Trophoblast cell (in vitro differentiated cells and primary cell): ENCODE results near the gene NAALAD2.
"Not testable (repeated sequence)": the region's sequence is repeated elsewhere in the genome, so short reads cannot be mapped to it uniquely, and the experiment has no call there.

Source experiments
- DNase-seq, 2 donors: peaks; one replicate each; pipeline ENCODE4 v3.0.0-alpha.2; 2016
- H2AFZ ChIP-seq: 2 replicates; pipeline ENCODE4 v1.6.1; 2013; ENCODE audit warnings: low read length, moderate library complexity, mild to moderate bottlenecking; ENCODE audit not compliant: insufficient read depth, poor library complexity
- H2AK5ac ChIP-seq: 2 replicates; pipeline ENCODE4 v1.6.1; 2013; ENCODE audit warnings: mild to moderate bottlenecking, low read length
- H2BK120ac ChIP-seq: 2 replicates; pipeline ENCODE4 v1.6.1; 2013; ENCODE audit warnings: low read length, mild to moderate bottlenecking, moderate library complexity; ENCODE audit not compliant: insufficient read depth, poor library complexity
- H2BK12ac ChIP-seq: 2 replicates; pipeline ENCODE4 v1.6.1; 2013; ENCODE audit warnings: mild to moderate bottlenecking, low read length, moderate library complexity
- H2BK5ac ChIP-seq: 2 replicates; pipeline ENCODE4 v1.6.1; 2013; ENCODE audit warnings: low read length, low read depth, moderate library complexity, mild to moderate bottlenecking; ENCODE audit not compliant: poor library complexity
- H3K14ac ChIP-seq: 2 replicates; pipeline ENCODE4 v1.6.1; 2013; ENCODE audit warnings: mild to moderate bottlenecking, low read length
- H3K18ac ChIP-seq: 2 replicates; pipeline ENCODE4 v1.6.1; 2013; ENCODE audit warnings: mild to moderate bottlenecking, low read length
- H3K23ac ChIP-seq: 2 replicates; pipeline ENCODE4 v1.6.1; 2013; ENCODE audit warnings: low read length
- H3K27ac ChIP-seq: 2 replicates; pipeline ENCODE4 v1.5.1; 2013; ENCODE audit warnings: low read depth, mild to moderate bottlenecking, inconsistent platforms, low read length, moderate library complexity
- H3K27me3 ChIP-seq: 2 replicates; pipeline ENCODE4 v1.6.1; 2013; ENCODE audit warnings: inconsistent platforms, mild to moderate bottlenecking, low read length, moderate library complexity; ENCODE audit not compliant: insufficient read depth
- H3K36me3 ChIP-seq, 2 experiments: 1 replicate in 1 of 2; 2 replicates in 1 of 2; pipeline ENCODE4 v1.6.1; 2013; ENCODE audit warnings: low read length in 2 of 2, mild to moderate bottlenecking in 2 of 2, moderate library complexity in 1 of 2; ENCODE audit not compliant: insufficient read depth in 2 of 2, control insufficient read depth in 1 of 2
- H3K4ac ChIP-seq: 2 replicates; pipeline ENCODE4 v1.6.1; 2013; ENCODE audit warnings: low read depth, mild to moderate bottlenecking, low read length, moderate library complexity
- H3K4me1 ChIP-seq, 2 experiments: 1 replicate in 1 of 2; 2 replicates in 1 of 2; pipeline ENCODE4 v1.6.1; 2013; ENCODE audit warnings: low read length in 2 of 2, mild to moderate bottlenecking in 2 of 2, moderate library complexity in 1 of 2; ENCODE audit not compliant: insufficient read depth in 2 of 2, control insufficient read depth in 1 of 2
- H3K4me2 ChIP-seq: 2 replicates; pipeline ENCODE4 v1.6.1; 2013; ENCODE audit warnings: inconsistent platforms, mild to moderate bottlenecking, low read length, moderate library complexity
- H3K4me3 ChIP-seq: 2 replicates; pipeline ENCODE4 v1.5.1; 2013; ENCODE audit warnings: mild to moderate bottlenecking, low read depth, low read length, inconsistent platforms
- H3K79me1 ChIP-seq: one replicate; pipeline ENCODE4 v1.6.1; 2013; ENCODE audit warnings: low read length
- H3K79me2 ChIP-seq: 2 replicates; pipeline ENCODE4 v1.6.1; 2013; ENCODE audit warnings: low read length, mild to moderate bottlenecking; ENCODE audit not compliant: control insufficient read depth, insufficient read depth, poor library complexity
- H3K9ac ChIP-seq: 2 replicates; pipeline ENCODE4 v1.6.1; 2013; ENCODE audit warnings: mild to moderate bottlenecking, low read length
- H3K9me3 ChIP-seq: 2 replicates; pipeline ENCODE4 v1.6.1; 2013; ENCODE audit warnings: low read depth, mild to moderate bottlenecking, control low read depth, inconsistent platforms, low read length; ENCODE audit not compliant: insufficient read depth
- H4K12ac ChIP-seq: 2 replicates; pipeline ENCODE4 v1.6.1; 2013; ENCODE audit warnings: low read depth, mild to moderate bottlenecking, low read length, moderate library complexity
- H4K8ac ChIP-seq: 2 replicates; pipeline ENCODE4 v1.6.1; 2013; ENCODE audit warnings: low read depth, mild to moderate bottlenecking, low read length, moderate library complexity
- H4K91ac ChIP-seq: one replicate; pipeline ENCODE4 v1.6.1; 2013; ENCODE audit warnings: low read depth, mild to moderate bottlenecking, low read length, moderate library complexity
- WGBS: extraction: QIAGEN DNeasy Blood & Tissue Kit; methylation state at CpG from one replicate; pipeline ENCODE4 v1.1.7; 2013; ENCODE audit warnings: missing lambda C conversion rate; ENCODE audit not compliant: insufficient read length, insufficient coverage; ENCODE audit errors: extremely low coverage; 5-methylcytosine and 5-hydroxymethylcytosine counted together

Gene NAALAD2

DNA sequence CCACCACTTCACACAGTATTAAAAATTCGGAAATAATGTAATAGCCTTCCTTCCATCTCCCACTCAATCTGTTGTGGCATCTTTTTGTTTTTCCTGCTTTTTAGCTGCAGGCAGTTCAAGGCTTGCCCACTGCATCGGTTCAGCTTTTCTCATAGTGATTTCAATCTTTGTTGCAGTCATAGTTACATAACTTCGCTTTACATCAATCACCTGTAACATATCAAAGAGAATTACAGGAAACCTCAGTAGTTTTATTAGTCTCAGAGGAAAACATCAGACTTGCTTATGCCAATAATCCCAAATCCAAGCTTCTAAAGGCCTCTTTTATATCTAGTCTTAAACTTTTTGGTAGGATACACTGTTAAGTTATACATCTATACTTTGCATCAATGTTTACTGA, 67.9 kb downstream of the NAALAD2 start:
- H3K9ac ChIP-seq: no peak overlapping the region
- peaks cover 2 to 4% of the 10 kb centered on the region in 2 experiments for H3K36me3 ChIP-seq
- no peak overlapping the region for H3K23ac ChIP-seq
- no peak overlapping the region for H4K8ac ChIP-seq
- H3K27ac ChIP-seq: no peak overlapping the region
- no peak overlapping the region for H2BK5ac ChIP-seq
- no peak for DNase-seq
- WGBS: no CpG with 5 or more reads among the region's 3 CpGs
- no peaks in the 10 kb centered on the region for H3K4me1 ChIP-seq
- H4K91ac ChIP-seq: no peak overlapping the region
- no peaks in the 10 kb centered on the region for H3K79me1 ChIP-seq
- no peaks in the 10 kb centered on the region for H3K79me2 ChIP-seq
- no peak overlapping the region for H3K14ac ChIP-seq
- no peak overlapping the region for H3K4me2 ChIP-seq
- no peak overlapping the region for H3K4ac ChIP-seq
- H2BK12ac ChIP-seq: no peak overlapping the region
- no peak overlapping the region for H3K18ac ChIP-seq
- H3K4me3 ChIP-seq: no peak overlapping the region
- no peak overlapping the region for H2BK120ac ChIP-seq
- no peaks in the 10 kb centered on the region for H3K27me3 ChIP-seq
- H4K12ac ChIP-seq: no peak overlapping the region
- no peak overlapping the region for H2AFZ ChIP-seq
- no peaks in the 10 kb centered on the region for H3K9me3 ChIP-seq
- no peak overlapping the region for H2AK5ac ChIP-seq

- DNase-seq: no peak
- H3K27ac ChIP-seq: no peak overlapping the region
- H3K4me3 ChIP-seq: no peak overlapping the region
- no peak overlapping the region for H2BK120ac ChIP-seq
- no peak overlapping the region for H2AK5ac ChIP-seq
- H3K9me3 ChIP-seq: no peaks in the 10 kb centered on the region
- H3K14ac ChIP-seq: no peak overlapping the region
- H3K4ac ChIP-seq: no peak overlapping the region
- no peak overlapping the region for H4K12ac ChIP-seq
- H3K79me2 ChIP-seq: no peaks in the 10 kb centered on the region
- H3K23ac ChIP-seq: no peak overlapping the region
- H3K4me1 ChIP-seq: no peaks in the 10 kb centered on the region
- no peak overlapping the region for H4K91ac ChIP-seq
- H2AFZ ChIP-seq: no peak overlapping the region
- no peak overlapping the region for H2BK5ac ChIP-seq
- no peaks in the 10 kb centered on the region for H3K79me1 ChIP-seq
- peaks cover 2 to 7% of the 10 kb centered on the region in 2 experiments for H3K36me3 ChIP-seq
- no peak overlapping the region for H2BK12ac ChIP-seq
- H3K18ac ChIP-seq: no peak overlapping the region
- WGBS: no CpG with 5 or more reads among the region's 13 CpGs
- no peaks in the 10 kb centered on the region for H3K27me3 ChIP-seq
- no peak overlapping the region for H3K9ac ChIP-seq
- no peak overlapping the region for H4K8ac ChIP-seq
- no peak overlapping the region for H3K4me2 ChIP-seq
Measured at GRCh38 chr11:90204407-90204806, 69.9 kb downstream of the NAALAD2 start.

DNA sequence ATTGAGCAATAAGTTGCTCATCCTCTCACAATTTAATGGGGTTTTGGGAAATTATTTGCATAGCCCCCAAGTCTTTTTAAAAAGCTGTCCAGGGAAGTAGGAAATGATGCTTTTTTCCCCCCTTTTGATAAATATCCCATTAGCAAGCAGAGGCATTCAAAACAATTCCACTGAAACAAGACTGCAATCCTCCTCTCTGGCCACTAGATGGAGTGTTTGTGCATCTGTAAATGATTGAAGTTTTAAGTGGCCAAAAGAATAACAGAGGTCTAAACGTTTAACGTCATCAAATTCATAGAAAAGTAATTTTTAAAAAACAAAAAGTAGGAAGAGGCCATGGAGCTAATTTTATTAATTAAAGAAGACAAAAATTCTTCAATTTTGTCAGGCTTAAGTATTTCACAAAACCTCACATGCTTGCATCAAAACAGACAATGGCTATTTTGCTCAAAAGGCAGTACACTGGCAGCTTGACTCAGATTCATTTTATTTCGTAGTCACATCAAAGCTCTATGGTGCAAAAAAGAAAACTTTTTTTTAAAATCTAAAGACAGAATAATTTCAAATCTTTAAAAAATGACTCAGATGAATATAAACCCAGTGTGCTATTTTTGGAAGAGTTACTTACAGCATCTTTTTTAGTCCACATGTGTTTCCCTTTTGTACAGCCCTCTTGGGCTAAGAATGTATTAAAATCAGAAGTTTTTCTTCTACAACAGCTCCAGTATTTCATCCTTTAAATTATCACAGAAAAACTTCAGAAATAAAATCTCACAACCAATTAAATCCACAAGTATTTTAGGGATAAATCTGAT, 70.6 kb downstream of the NAALAD2 start:
- no peak overlapping the region for H3K4me3 ChIP-seq
- H3K4ac ChIP-seq: no peak overlapping the region
- no peak overlapping the region for H2AK5ac ChIP-seq
- no peak overlapping the region for H3K14ac ChIP-seq
- no CpG with 5 or more reads among the region's 3 CpGs for WGBS
- H3K9ac ChIP-seq: no peak overlapping the region
- no peak overlapping the region for H4K12ac ChIP-seq
- H2AFZ ChIP-seq: no peak overlapping the region
- H3K4me2 ChIP-seq: no peak overlapping the region
- no peaks in the 10 kb centered on the region for H3K4me1 ChIP-seq
- H3K9me3 ChIP-seq: no peaks in the 10 kb centered on the region
- no peak overlapping the region for H4K91ac ChIP-seq
- H2BK120ac ChIP-seq: no peak overlapping the region
- H3K79me2 ChIP-seq: no peaks in the 10 kb centered on the region
- H3K79me1 ChIP-seq: no peaks in the 10 kb centered on the region
- no peak overlapping the region for H2BK5ac ChIP-seq
- H3K36me3 ChIP-seq: peaks cover 2 to 7% of the 10 kb centered on the region in 2 experiments
- DNase-seq: peak; percentile 30 to 85
- no peak overlapping the region for H4K8ac ChIP-seq
- no peak overlapping the region for H3K27ac ChIP-seq
- no peak overlapping the region for H3K18ac ChIP-seq
- no peak overlapping the region for H3K23ac ChIP-seq
- H3K27me3 ChIP-seq: no peaks in the 10 kb centered on the region
- no peak overlapping the region for H2BK12ac ChIP-seq

- H3K27ac ChIP-seq, H4K8ac ChIP-seq, H2BK120ac ChIP-seq, H4K91ac ChIP-seq, H3K14ac ChIP-seq, H3K4ac ChIP-seq, H3K23ac ChIP-seq, H3K4me3 ChIP-seq, H3K36me3 ChIP-seq, H3K9ac ChIP-seq, DNase-seq, H3K4me2 ChIP-seq, H2BK12ac ChIP-seq, H4K12ac ChIP-seq, H3K27me3 ChIP-seq, H2BK5ac ChIP-seq, H3K9me3 ChIP-seq, H3K79me1 ChIP-seq, H2AFZ ChIP-seq, H3K4me1 ChIP-seq, H3K79me2 ChIP-seq, H2AK5ac ChIP-seq, H3K18ac ChIP-seq: not testable (repeated sequence)
- no CpG with 5 or more reads among the region's 10 CpGs for WGBS
Measured at GRCh38 chr11:90207992-90208391, 73.5 kb downstream of the NAALAD2 start.
